ENCODE measurements around the gene MYMK. TPM values are rescaled to one million over a fixed set of nuclear protein-coding genes. Genes with fewer than 3 reads are reported as not detected.

MYMK gene
- total RNA-seq, 1 experiment from 2014 or later, result not detected

DNA sequence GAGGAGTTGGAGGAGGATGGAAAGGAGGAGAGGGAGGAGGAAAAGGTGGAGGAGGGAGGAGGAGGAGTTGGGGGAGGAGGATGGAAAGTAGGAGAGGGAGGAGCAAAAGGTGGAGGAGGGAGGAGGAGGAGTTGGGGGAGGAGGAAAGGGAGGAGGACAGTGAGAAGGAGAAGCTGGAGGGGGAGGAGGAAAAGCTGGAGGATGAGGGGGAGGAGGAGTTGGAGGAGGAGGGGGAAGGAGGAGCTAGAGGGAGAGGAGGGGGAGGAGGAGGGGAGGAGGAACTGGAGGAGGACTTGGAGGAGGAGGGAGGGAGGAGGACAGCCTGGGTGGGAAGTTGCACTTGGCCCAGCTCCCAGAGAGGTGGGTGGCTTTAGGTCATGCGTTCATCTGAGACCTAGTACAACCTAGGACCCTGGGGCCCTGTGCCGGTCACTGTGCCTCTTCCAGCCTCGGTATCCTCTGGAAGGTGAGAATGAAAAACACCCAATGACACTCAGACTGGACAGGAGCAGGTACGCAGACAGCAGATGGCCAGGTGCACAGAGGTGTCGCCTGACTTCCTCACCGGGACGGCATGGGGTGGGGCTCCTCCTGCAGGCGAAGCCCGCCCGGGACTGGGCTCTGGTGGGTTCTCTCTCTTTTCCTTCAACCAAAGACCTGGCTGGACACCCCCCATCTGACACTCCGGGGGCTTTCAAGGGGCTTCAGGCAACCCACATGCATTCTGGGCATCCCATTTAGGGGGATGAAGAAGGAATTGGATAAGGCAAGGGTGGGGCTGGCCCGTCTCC, 33.7 kb downstream of the MYMK start:
- no peaks in the 10 kb centered on the region for H3K36me3 ChIP-seq (ENCODE audit: control insufficient read depth in 1 of 2, insufficient read depth in 2 of 2, low read length in 2 of 2)
- TF ChIP-seq SIN3A (IDR thresholded peaks at IDR 0.05; ENCODE audit: low read depth), result no peak
- no peak for TF ChIP-seq ZNF274 (IDR thresholded peaks at IDR 0.05; ENCODE audit: low read depth, low read length)
- TF ChIP-seq EGR1 (IDR thresholded peaks at IDR 0.05; ENCODE audit: low read depth), result no peak
- no peak for TF ChIP-seq RAD21 (IDR thresholded peaks at IDR 0.05; ENCODE audit: low read depth)
- TF ChIP-seq POLR2AphosphoS5 (IDR thresholded peaks at IDR 0.05; ENCODE audit: low read depth, low read length), result no peak
- TF ChIP-seq FOSL1 (IDR thresholded peaks at IDR 0.05; ENCODE audit: low read depth), result no peak
- TF ChIP-seq, protein P1, sequence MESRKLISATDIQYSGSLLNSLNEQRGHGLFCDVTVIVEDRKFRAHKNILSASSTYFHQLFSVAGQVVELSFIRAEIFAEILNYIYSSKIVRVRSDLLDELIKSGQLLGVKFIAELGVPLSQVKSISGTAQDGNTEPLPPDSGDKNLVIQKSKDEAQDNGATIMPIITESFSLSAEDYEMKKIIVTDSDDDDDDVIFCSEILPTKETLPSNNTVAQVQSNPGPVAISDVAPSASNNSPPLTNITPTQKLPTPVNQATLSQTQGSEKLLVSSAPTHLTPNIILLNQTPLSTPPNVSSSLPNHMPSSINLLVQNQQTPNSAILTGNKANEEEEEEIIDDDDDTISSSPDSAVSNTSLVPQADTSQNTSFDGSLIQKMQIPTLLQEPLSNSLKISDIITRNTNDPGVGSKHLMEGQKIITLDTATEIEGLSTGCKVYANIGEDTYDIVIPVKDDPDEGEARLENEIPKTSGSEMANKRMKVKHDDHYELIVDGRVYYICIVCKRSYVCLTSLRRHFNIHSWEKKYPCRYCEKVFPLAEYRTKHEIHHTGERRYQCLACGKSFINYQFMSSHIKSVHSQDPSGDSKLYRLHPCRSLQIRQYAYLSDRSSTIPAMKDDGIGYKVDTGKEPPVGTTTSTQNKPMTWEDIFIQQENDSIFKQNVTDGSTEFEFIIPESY (IDR thresholded peaks at IDR 0.05; ENCODE audit: extremely low read depth, insufficient replicate concordance, low read length), result no peak
- no peak for TF ChIP-seq SP1 (IDR thresholded peaks at IDR 0.05; ENCODE audit: low read depth)
- no peaks in the 10 kb centered on the region for H3K79me2 ChIP-seq (ENCODE audit: insufficient read depth, low read length)
- ChIA-PET CTCF (interaction anchor here (0.6 kb wide), 2 partner anchors 161 to 684 kb away, joined by 3 read pairs; no protein-coding TSS in a partner anchor), RAD21 (ENCODE audit: low non-redundant PET in 1 of 2, low total read pairs in 2 of 2, uncharacterized antibody in 2 of 2, unreplicated experiment in 2 of 2) (interaction anchor here in 1 of 2 experiments (0.6 kb wide), 1 partner anchor 19 kb away, joined by 3 read pairs; no protein-coding TSS in a partner anchor), POLR2A (no interaction called here)
- no peak overlapping the region for H3K4me2 ChIP-seq (ENCODE audit: low read length)
- intact Hi-C loops (cut with micrococcal nuclease), result no loop called here
- no peak overlapping the region for H3K9ac ChIP-seq (ENCODE audit: low read length)
- no peak for ATAC-seq
- no peaks in the 10 kb centered on the region for H4K20me1 ChIP-seq (ENCODE audit: insufficient read depth)
- H3K9me2 ChIP-seq (ENCODE audit: insufficient read depth), result no peaks in the 10 kb centered on the region
- no peak overlapping the region for H3K4me3 ChIP-seq (replicated peaks in 1 of 2; ENCODE audit: low read depth in 1 of 2, low read length in 2 of 2)
- no peak for DNase-seq (ENCODE audit: low read depth, low spot score)
- H2AFZ ChIP-seq (ENCODE audit: low read depth, low read length, poor library complexity, severe bottlenecking), result no peak overlapping the region
- BruUV-seq (replicated peaks), result no TSS peak
- H3K9me3 ChIP-seq (ENCODE audit: control insufficient read depth in 1 of 2, insufficient read depth in 1 of 2, low read depth in 1 of 2, low read length in 2 of 2), result no peaks in the 10 kb centered on the region
- no peaks in the 10 kb centered on the region for H3K27me3 ChIP-seq (ENCODE audit: insufficient read depth, low read length)
- peaks cover 1 to 6% of the 10 kb centered on the region in 2 experiments; a peak in 3 of 4 replicates for H3K4me1 ChIP-seq (ENCODE audit: control insufficient read depth in 1 of 2, insufficient read depth in 2 of 2, low read length in 2 of 2)
- H3K27ac ChIP-seq (ENCODE audit: low read depth, low read length), result no peak overlapping the region

Data from HCT116 (cell line).